Measurements from ENCODE around the gene XYLT1. TPM values are rescaled to one million over a fixed set of nuclear protein-coding genes. Genes with fewer than 3 reads are reported as not detected.

Gene XYLT1
- polyA plus RNA-seq, 1 donor (not counting 4 experiments of a cell fraction or from before 2014, with no cell fraction given): 4.4 TPM

GRCh38 chr16:17230932-17231581 is 239.7 kb downstream of the XYLT1 start:
- H3K4me2 ChIP-seq (ENCODE audit: control insufficient read depth, extremely low read depth, insufficient read depth, low read depth, low read length): no peak overlapping the region
- H3K36me3 ChIP-seq (ENCODE audit: control insufficient read depth in 2 of 2, extremely low read depth in 1 of 2, insufficient read depth in 2 of 2, low read length in 2 of 2): no peaks in the 10 kb centered on the region
- no peak for FAIRE-seq
- peaks cover 2% of the 10 kb centered on the region for H3K9me1 ChIP-seq (ENCODE audit: control insufficient read depth, extremely low read depth, insufficient read depth, low read length)
- H3K4me3 ChIP-seq (ENCODE audit: control insufficient read depth in 2 of 3, extremely low read depth in 1 of 3, insufficient read depth in 2 of 3, low read depth in 1 of 3, low read length in 3 of 3): no peak overlapping the region
- H4K20me1 ChIP-seq (ENCODE audit: control insufficient read depth, extremely low read depth, insufficient read depth, low read length): no peaks in the 10 kb centered on the region
- H3K79me2 ChIP-seq (ENCODE audit: control insufficient read depth, insufficient read depth, low read length): no peaks in the 10 kb centered on the region
- H2AFZ ChIP-seq (ENCODE audit: control insufficient read depth, low read length): no peak overlapping the region
- DNase-seq (ENCODE audit: low read depth, low spot score): no peak
- H3K4me1 ChIP-seq (ENCODE audit: control insufficient read depth, extremely low read depth, insufficient read depth, low read length): peaks cover 50% of the 10 kb centered on the region
- dilution Hi-C loops (cut with MboI; ENCODE audit: extremely low pct_ligation_motif_present, low sequenced_read_pairs): no loop called here
- H3K27me3 ChIP-seq (ENCODE audit: control insufficient read depth, extremely low read depth, insufficient read depth, low read length): no peaks in the 10 kb centered on the region
- H3K27ac ChIP-seq (ENCODE audit: control insufficient read depth, insufficient read depth, low read length): no peak overlapping the region
- H3K9me3 ChIP-seq (ENCODE audit: control insufficient read depth, low read depth, low read length): no peaks in the 10 kb centered on the region
- TF ChIP-seq CTCF (optimal IDR thresholded peaks at IDR 0.05 in 1 of 3, IDR thresholded peaks at IDR 0.05 in 1 of 3, conservative IDR thresholded peaks at IDR 0.05 in 1 of 3; ENCODE audit: extremely low read depth in 1 of 3, insufficient read depth in 2 of 3, low read length in 3 of 3) (peak in 1 of 3 experiments; percentile 22), EZH2 (IDR thresholded peaks at IDR 0.05; ENCODE audit: low read length) (no peak)
- H3K9ac ChIP-seq (ENCODE audit: control insufficient read depth, extremely low read depth, insufficient read depth, low read length): no peak overlapping the region

DNA sequence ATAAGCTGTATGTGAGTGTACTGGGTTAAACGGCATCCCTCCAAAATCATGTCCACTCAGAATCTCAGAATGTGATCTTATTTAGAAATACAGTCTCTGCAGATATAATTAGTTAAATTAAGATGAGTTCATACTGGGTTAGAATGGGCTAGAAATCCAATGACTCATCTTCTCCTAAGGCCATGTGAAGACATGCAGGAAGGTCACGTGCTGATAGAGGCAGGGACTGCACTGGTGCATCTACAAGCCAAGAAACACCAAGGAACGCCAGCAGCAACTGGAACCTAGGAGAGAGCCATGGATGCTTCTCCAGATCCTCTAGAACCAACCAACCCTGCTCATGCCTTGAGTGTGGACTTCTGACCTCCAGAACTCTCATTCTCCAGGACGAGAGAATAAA is 241.0 kb downstream of the XYLT1 start:
- no peaks in the 10 kb centered on the region for H3K27me3 ChIP-seq (ENCODE audit: control insufficient read depth, extremely low read depth, insufficient read depth, low read length)
- no peak overlapping the region for H3K9ac ChIP-seq (ENCODE audit: control insufficient read depth, extremely low read depth, insufficient read depth, low read length)
- H3K36me3 ChIP-seq (ENCODE audit: control insufficient read depth in 2 of 2, extremely low read depth in 1 of 2, insufficient read depth in 2 of 2, low read length in 2 of 2): no peaks in the 10 kb centered on the region
- peaks cover 63% of the 10 kb centered on the region for H3K4me1 ChIP-seq (ENCODE audit: control insufficient read depth, extremely low read depth, insufficient read depth, low read length)
- no peaks in the 10 kb centered on the region for H3K79me2 ChIP-seq (ENCODE audit: control insufficient read depth, insufficient read depth, low read length)
- H3K9me1 ChIP-seq (ENCODE audit: control insufficient read depth, extremely low read depth, insufficient read depth, low read length): peaks cover 4% of the 10 kb centered on the region
- H3K4me3 ChIP-seq (ENCODE audit: control insufficient read depth in 2 of 3, extremely low read depth in 1 of 3, insufficient read depth in 2 of 3, low read depth in 1 of 3, low read length in 3 of 3): no peak overlapping the region
- no peak overlapping the region for H2AFZ ChIP-seq (ENCODE audit: control insufficient read depth, low read length)
- DNase-seq (ENCODE audit: low read depth, low spot score): peak; percentile 60
- no peaks in the 10 kb centered on the region for H3K9me3 ChIP-seq (ENCODE audit: control insufficient read depth, low read depth, low read length)
- no peaks in the 10 kb centered on the region for H4K20me1 ChIP-seq (ENCODE audit: control insufficient read depth, extremely low read depth, insufficient read depth, low read length)
- dilution Hi-C loops (cut with MboI; ENCODE audit: extremely low pct_ligation_motif_present, low sequenced_read_pairs): no loop called here
- peak overlapping the region; percentile 34 for H3K4me2 ChIP-seq (ENCODE audit: control insufficient read depth, extremely low read depth, insufficient read depth, low read depth, low read length)
- TF ChIP-seq CTCF (optimal IDR thresholded peaks at IDR 0.05 in 1 of 3, IDR thresholded peaks at IDR 0.05 in 1 of 3, conservative IDR thresholded peaks at IDR 0.05 in 1 of 3; ENCODE audit: extremely low read depth in 1 of 3, insufficient read depth in 2 of 3, low read length in 3 of 3) (no peak), EZH2 (IDR thresholded peaks at IDR 0.05; ENCODE audit: low read length) (no peak)
- FAIRE-seq: peak; percentile 95
- peak overlapping the region; percentile 66 for H3K27ac ChIP-seq (ENCODE audit: control insufficient read depth, insufficient read depth, low read length)
